Lung (tissue), 4 donors: ENCODE measurements around the gene PRR36. TPM values are rescaled to one million over a fixed set of nuclear protein-coding genes. Genes with fewer than 3 reads are reported as not detected.

Source experiments
- polyA plus RNA-seq, 2 donors: library from polyadenylated mRNA; stranded (reverse); fragments of 200-250 nt; gene quantifications; one replicate each; pipeline ENCODE4 v1.2.1, GENCODE V29; 2013
- total RNA-seq, 2 donors: library from RNA; depleted of rRNA in 1 of 2; stranded (reverse); fragments of >200 nt in 1 of 2; gene quantifications; one replicate each; pipeline ENCODE4 v1.2.1, GENCODE V29; 2014 to 2021
- donor health status: Bipolar disorder and iron deficiency.
- donor health status: healthy.
- donor health status: DM: yes; HTN: yes; CAD: no.

The PRR36 gene
- total and polyA plus RNA-seq, 4 donors, result 0.30 to 3.4 (median 1.1) TPM

Other genes with a start within 250 kb of the PRR36 start
- 10 to 100 TPM; 37.2 to 41.4 TPM for gene XAB2, start 244.8 kb downstream of the PRR36 start, total RNA-seq
- 10 to 100 TPM; 34.1 to 48.3 TPM for gene XAB2, start 244.8 kb downstream of the PRR36 start, polyA plus RNA-seq
- 100 to 1,000 TPM in 1 of 2 donors, 10 to 100 TPM in 1; 26.9 to 116 TPM for gene PET100, start 244.6 kb downstream of the PRR36 start, total RNA-seq
- gene PET100, start 244.6 kb downstream of the PRR36 start, polyA plus RNA-seq, result 100 to 1,000 TPM in 1 of 2 donors, 10 to 100 TPM in 1; 60.5 to 383 TPM
- gene PCP2, start 240.7 kb downstream of the PRR36 start, total RNA-seq, result 1 to 10 TPM in 1 of 2 donors, under 1 TPM in 1; 0.60 to 2.1 TPM
- gene PCP2, start 240.7 kb downstream of the PRR36 start, polyA plus RNA-seq, result 1 to 10 TPM; 1.8 to 4.4 TPM
- 100 to 1,000 TPM in 1 of 2 donors, 10 to 100 TPM in 1; 80.3 to 248 TPM for gene STXBP2, start 237.3 kb downstream of the PRR36 start, total RNA-seq
- 100 to 1,000 TPM; 142 to 455 TPM for gene STXBP2, start 237.3 kb downstream of the PRR36 start, polyA plus RNA-seq
- 10 to 100 TPM in 1 of 2 donors, 1 to 10 TPM in 1; 2.9 to 42.6 TPM for gene RETN, start 205.3 kb downstream of the PRR36 start, total RNA-seq
- gene RETN, start 205.3 kb downstream of the PRR36 start, polyA plus RNA-seq, result 1,000 to 10,000 TPM in 1 of 2 donors, 10 to 100 TPM in 1; 73.9 to 1,168 TPM
- 10 to 100 TPM in 1 of 2 donors, 1 to 10 TPM in 1; 2.5 to 68.4 TPM for gene MCEMP1, start 197.3 kb downstream of the PRR36 start, total RNA-seq
- 100 to 1,000 TPM in 1 of 2 donors, 10 to 100 TPM in 1; 31.9 to 298 TPM for gene MCEMP1, start 197.3 kb downstream of the PRR36 start, polyA plus RNA-seq
- gene TRAPPC5, start 193.6 kb downstream of the PRR36 start, total RNA-seq, result 100 to 1,000 TPM in 1 of 2 donors, 10 to 100 TPM in 1; 29.8 to 108 TPM
- 100 to 1,000 TPM; 142 to 224 TPM for gene TRAPPC5, start 193.6 kb downstream of the PRR36 start, polyA plus RNA-seq
- gene FCER2, start 172.3 kb downstream of the PRR36 start, total RNA-seq, result under 1 TPM; 0.37 to 0.43 TPM
- 1 to 10 TPM in 1 of 2 donors, under 1 TPM in 1; 0.47 to 1.2 TPM for gene FCER2, start 172.3 kb downstream of the PRR36 start, polyA plus RNA-seq
- under 1 TPM in 1 of 2 donors, not detected in 1; 0.43 TPM for gene CLEC4G, start 142.3 kb downstream of the PRR36 start, total RNA-seq
- gene CLEC4G, start 142.3 kb downstream of the PRR36 start, polyA plus RNA-seq, result under 1 TPM; 0.31 to 0.96 TPM
- 1 to 10 TPM; 2.0 to 3.3 TPM for gene CD209, start 126.9 kb downstream of the PRR36 start, total RNA-seq
- gene CD209, start 126.9 kb downstream of the PRR36 start, polyA plus RNA-seq, result 1 to 10 TPM in 1 of 2 donors, under 1 TPM in 1; 0.57 to 1.6 TPM
- 1 to 10 TPM in 1 of 2 donors, under 1 TPM in 1; 0.34 to 1.2 TPM for gene CLEC4M, start 111.1 kb downstream of the PRR36 start, total RNA-seq
- 1 to 10 TPM in 1 of 2 donors, under 1 TPM in 1; 0.26 to 2.5 TPM for gene CLEC4M, start 111.1 kb downstream of the PRR36 start, polyA plus RNA-seq
- gene EVI5L, start 44.2 kb downstream of the PRR36 start, total RNA-seq, result 10 to 100 TPM; 10.7 to 18.6 TPM
- gene EVI5L, start 44.2 kb downstream of the PRR36 start, polyA plus RNA-seq, result 10 to 100 TPM; 12.3 to 12.9 TPM
- gene LRRC8E, start 14.1 kb upstream of the PRR36 start, total RNA-seq, result 1 to 10 TPM; 5.9 to 8.6 TPM
- gene LRRC8E, start 14.1 kb upstream of the PRR36 start, polyA plus RNA-seq, result 1 to 10 TPM; 3.7 to 4.6 TPM
- 10 to 100 TPM; 17.8 to 28.7 TPM for gene MAP2K7, start 29.5 kb upstream of the PRR36 start, total RNA-seq
- 10 to 100 TPM; 18.1 to 41.7 TPM for gene MAP2K7, start 29.5 kb upstream of the PRR36 start, polyA plus RNA-seq
- gene TGFBR3L, start 40.4 kb upstream of the PRR36 start, total RNA-seq, result under 1 TPM in 1 of 2 donors, not detected in 1; 0.77 TPM
- under 1 TPM in 1 of 2 donors, not detected in 1; 0.25 TPM for gene TGFBR3L, start 40.4 kb upstream of the PRR36 start, polyA plus RNA-seq
- 10 to 100 TPM in 1 of 2 donors, 1 to 10 TPM in 1; 7.6 to 32.1 TPM for gene SNAPC2, start 45.9 kb upstream of the PRR36 start, total RNA-seq
- gene SNAPC2, start 45.9 kb upstream of the PRR36 start, polyA plus RNA-seq, result 10 to 100 TPM; 19.2 to 23.0 TPM
- gene CTXN1, start 51.7 kb upstream of the PRR36 start, total RNA-seq, result 10 to 100 TPM in 1 of 2 donors, 1 to 10 TPM in 1; 4.3 to 25.9 TPM
- gene CTXN1, start 51.7 kb upstream of the PRR36 start, polyA plus RNA-seq, result 1 to 10 TPM; 6.5 to 7.2 TPM
- gene TIMM44, start 69.3 kb upstream of the PRR36 start, total RNA-seq, result 10 to 100 TPM; 38.4 to 65.9 TPM
- gene TIMM44, start 69.3 kb upstream of the PRR36 start, polyA plus RNA-seq, result 10 to 100 TPM; 40.1 to 75.8 TPM
- gene ELAVL1, start 131.3 kb upstream of the PRR36 start, total RNA-seq, result 10 to 100 TPM; 61.0 to 72.8 TPM
- gene ELAVL1, start 131.3 kb upstream of the PRR36 start, polyA plus RNA-seq, result 10 to 100 TPM; 15.0 to 33.0 TPM
- gene CCL25, start 178.4 kb upstream of the PRR36 start, total RNA-seq, result not detected
- gene CCL25, start 178.4 kb upstream of the PRR36 start, polyA plus RNA-seq, result not detected